ENCODE measurements around the gene PPTC7.

PPTC7 gene

GRCh38 chr12:110536834-110537604, 46.1 kb downstream of the PPTC7 start (continued):
- peak; percentile 52 for TF ChIP-seq PRDM1 (tag by site-specific recombination; IDR thresholded peaks at IDR 0.05)
- TF ChIP-seq, protein P1, sequence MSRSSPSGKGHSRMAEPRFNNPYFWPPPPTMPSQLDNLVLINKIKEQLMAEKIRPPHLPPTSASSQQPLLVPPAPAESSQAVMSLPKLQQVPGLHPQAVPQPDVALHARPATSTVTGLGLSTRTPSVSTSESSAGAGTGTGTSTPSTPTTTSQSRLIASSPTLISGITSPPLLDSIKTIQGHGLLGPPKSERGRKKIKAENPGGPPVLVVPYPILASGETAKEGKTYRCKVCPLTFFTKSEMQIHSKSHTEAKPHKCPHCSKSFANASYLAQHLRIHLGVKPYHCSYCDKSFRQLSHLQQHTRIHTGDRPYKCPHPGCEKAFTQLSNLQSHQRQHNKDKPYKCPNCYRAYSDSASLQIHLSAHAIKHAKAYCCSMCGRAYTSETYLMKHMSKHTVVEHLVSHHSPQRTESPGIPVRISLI (tag by site-specific recombination; IDR thresholded peaks at IDR 0.05) = peak; percentile 72; the same call in 1 of the 2 replicates
- 0 out of 2 replicates have a peak, but pooled peaks have one; percentile 13 for TF ChIP-seq SP7 (tag by site-specific recombination; IDR thresholded peaks at IDR 0.05)
- TF ChIP-seq ZNF629 (tag by site-specific recombination; IDR thresholded peaks at IDR 0.05) = peak; percentile 58; the same call in 1 of the 2 replicates
- peak; percentile 53; the same call in 1 of the 2 replicates for TF ChIP-seq PRDM10 (tag by site-specific recombination; IDR thresholded peaks at IDR 0.05)

- ChIA-PET CTCF (interaction anchor here (1.0 kb wide), 1 partner anchor 67 kb away, joined by 3 read pairs; no protein-coding TSS in a partner anchor), POLR2A (interaction anchor here (1.3 kb wide), 1 partner anchor 33 kb away, joined by 3 read pairs; the partner anchor contains the start of genes RAD9B and VPS29)
- Histone ChIP-seq H3K36me3 (ENCODE audit: control insufficient read depth in 2 of 2, insufficient read depth in 1 of 2, low read length in 2 of 2) (peaks cover 7 to 49% of the 10 kb centered on the region in 2 experiments; a peak in 2 of 3 replicates), H3K9me3 (ENCODE audit: control insufficient read depth, insufficient read depth, low read depth, low read length) (no peaks in the 10 kb centered on the region), H3K4me3 (ENCODE audit: low read depth, low read length) (no peak overlapping the region), H3K4me1 (ENCODE audit: control insufficient read depth, insufficient read depth, low read length) (peaks cover 20% of the 10 kb centered on the region), H3K27ac (ENCODE audit: extremely low read depth, low read depth, low read length) (no peak overlapping the region)
- TF ChIP-seq, protein P2, sequence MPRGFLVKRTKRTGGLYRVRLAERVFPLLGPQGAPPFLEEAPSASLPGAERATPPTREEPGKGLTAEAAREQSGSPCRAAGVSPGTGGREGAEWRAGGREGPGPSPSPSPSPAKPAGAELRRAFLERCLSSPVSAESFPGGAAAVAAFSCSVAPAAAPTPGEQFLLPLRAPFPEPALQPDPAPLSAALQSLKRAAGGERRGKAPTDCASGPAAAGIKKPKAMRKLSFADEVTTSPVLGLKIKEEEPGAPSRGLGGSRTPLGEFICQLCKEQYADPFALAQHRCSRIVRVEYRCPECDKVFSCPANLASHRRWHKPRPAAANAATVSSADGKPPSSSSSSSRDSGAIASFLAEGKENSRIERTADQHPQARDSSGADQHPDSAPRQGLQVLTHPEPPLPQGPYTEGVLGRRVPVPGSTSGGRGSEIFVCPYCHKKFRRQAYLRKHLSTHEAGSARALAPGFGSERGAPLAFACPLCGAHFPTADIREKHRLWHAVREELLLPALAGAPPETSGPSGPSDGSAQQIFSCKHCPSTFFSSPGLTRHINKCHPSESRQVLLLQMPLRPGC (tag by site-specific recombination; IDR thresholded peaks at IDR 0.05) = no peak
- TF ChIP-seq ZNF558 (tag by site-specific recombination; IDR thresholded peaks at IDR 0.05) (no peak), KLF1 (tag by site-specific recombination; IDR thresholded peaks at IDR 0.05) (no peak), SCRT2 (tag by site-specific recombination; IDR thresholded peaks at IDR 0.05) (no peak), ZNF654 (tag by site-specific recombination; IDR thresholded peaks at IDR 0.05; ENCODE audit: low read depth) (no peak), MYNN (tag by site-specific recombination; IDR thresholded peaks at IDR 0.05; ENCODE audit: borderline replicate concordance) (no peak), ZNF626 (tag by site-specific recombination; IDR thresholded peaks at IDR 0.05) (no peak), ZNF350 (tag by site-specific recombination; IDR thresholded peaks at IDR 0.05) (no peak), ZNF157 (tag by site-specific recombination; IDR thresholded peaks at IDR 0.05) (no peak), ZNF555 (tag by site-specific recombination; conservative IDR thresholded peaks at IDR 0.05) (no peak), ZFP37 (tag by site-specific recombination; IDR thresholded peaks at IDR 0.05) (no peak), ZNF341 (tag by site-specific recombination; IDR thresholded peaks at IDR 0.05; ENCODE audit: low read depth) (no peak), OVOL3 (tag by site-specific recombination; IDR thresholded peaks at IDR 0.05) (no peak), ZNF514 (tag by site-specific recombination; IDR thresholded peaks at IDR 0.05) (no peak)
- TF ChIP-seq, protein P3, sequence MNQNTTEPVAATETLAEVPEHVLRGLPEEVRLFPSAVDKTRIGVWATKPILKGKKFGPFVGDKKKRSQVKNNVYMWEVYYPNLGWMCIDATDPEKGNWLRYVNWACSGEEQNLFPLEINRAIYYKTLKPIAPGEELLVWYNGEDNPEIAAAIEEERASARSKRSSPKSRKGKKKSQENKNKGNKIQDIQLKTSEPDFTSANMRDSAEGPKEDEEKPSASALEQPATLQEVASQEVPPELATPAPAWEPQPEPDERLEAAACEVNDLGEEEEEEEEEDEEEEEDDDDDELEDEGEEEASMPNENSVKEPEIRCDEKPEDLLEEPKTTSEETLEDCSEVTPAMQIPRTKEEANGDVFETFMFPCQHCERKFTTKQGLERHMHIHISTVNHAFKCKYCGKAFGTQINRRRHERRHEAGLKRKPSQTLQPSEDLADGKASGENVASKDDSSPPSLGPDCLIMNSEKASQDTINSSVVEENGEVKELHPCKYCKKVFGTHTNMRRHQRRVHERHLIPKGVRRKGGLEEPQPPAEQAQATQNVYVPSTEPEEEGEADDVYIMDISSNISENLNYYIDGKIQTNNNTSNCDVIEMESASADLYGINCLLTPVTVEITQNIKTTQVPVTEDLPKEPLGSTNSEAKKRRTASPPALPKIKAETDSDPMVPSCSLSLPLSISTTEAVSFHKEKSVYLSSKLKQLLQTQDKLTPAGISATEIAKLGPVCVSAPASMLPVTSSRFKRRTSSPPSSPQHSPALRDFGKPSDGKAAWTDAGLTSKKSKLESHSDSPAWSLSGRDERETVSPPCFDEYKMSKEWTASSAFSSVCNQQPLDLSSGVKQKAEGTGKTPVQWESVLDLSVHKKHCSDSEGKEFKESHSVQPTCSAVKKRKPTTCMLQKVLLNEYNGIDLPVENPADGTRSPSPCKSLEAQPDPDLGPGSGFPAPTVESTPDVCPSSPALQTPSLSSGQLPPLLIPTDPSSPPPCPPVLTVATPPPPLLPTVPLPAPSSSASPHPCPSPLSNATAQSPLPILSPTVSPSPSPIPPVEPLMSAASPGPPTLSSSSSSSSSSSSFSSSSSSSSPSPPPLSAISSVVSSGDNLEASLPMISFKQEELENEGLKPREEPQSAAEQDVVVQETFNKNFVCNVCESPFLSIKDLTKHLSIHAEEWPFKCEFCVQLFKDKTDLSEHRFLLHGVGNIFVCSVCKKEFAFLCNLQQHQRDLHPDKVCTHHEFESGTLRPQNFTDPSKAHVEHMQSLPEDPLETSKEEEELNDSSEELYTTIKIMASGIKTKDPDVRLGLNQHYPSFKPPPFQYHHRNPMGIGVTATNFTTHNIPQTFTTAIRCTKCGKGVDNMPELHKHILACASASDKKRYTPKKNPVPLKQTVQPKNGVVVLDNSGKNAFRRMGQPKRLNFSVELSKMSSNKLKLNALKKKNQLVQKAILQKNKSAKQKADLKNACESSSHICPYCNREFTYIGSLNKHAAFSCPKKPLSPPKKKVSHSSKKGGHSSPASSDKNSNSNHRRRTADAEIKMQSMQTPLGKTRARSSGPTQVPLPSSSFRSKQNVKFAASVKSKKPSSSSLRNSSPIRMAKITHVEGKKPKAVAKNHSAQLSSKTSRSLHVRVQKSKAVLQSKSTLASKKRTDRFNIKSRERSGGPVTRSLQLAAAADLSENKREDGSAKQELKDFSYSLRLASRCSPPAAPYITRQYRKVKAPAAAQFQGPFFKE (tag by site-specific recombination; IDR thresholded peaks at IDR 0.05; ENCODE audit: borderline replicate concordance) = no peak
These were observed 48.3 kb downstream of the PPTC7 start for GRCh38 chr12:110534811-110535210.
